Mesenchymal stem cell (in vitro differentiated cells and primary cell): ENCODE measurements around the gene C14orf132.
A peak's percentile ranks its signal among the peaks of the same experiment; 100 is the strongest.

Source experiments
- DNase-seq: peaks from one replicate; pipeline ENCODE4 v3.0.0-alpha.2; 2013
- H2AFZ ChIP-seq: one replicate; pipeline ENCODE4 v1.6.1; 2013; ENCODE audit warnings: low read depth, mild to moderate bottlenecking, control low read depth, inconsistent platforms, low read length, moderate library complexity
- H2AK5ac ChIP-seq: 2 replicates; pipeline ENCODE4 v1.6.1; 2013; ENCODE audit warnings: low read length, moderate library complexity, mild to moderate bottlenecking, inconsistent platforms; ENCODE audit not compliant: severe bottlenecking
- H2BK120ac ChIP-seq: one replicate; pipeline ENCODE4 v1.6.1; 2013; ENCODE audit warnings: low read depth, mild to moderate bottlenecking, inconsistent platforms, low read length, moderate library complexity
- H2BK12ac ChIP-seq, 2 experiments: one replicate each; pipeline ENCODE4 v1.6.1; 2013; ENCODE audit warnings: inconsistent platforms in 2 of 2, low read length in 2 of 2, mild to moderate bottlenecking in 2 of 2, moderate library complexity in 2 of 2, control low read depth in 1 of 2
- H2BK15ac ChIP-seq: one replicate; pipeline ENCODE4 v1.6.1; 2013; ENCODE audit warnings: mild to moderate bottlenecking, low read depth, inconsistent platforms; ENCODE audit not compliant: poor library complexity, severe bottlenecking
- H2BK5ac ChIP-seq: 2 replicates; pipeline ENCODE4 v1.6.1; 2013; ENCODE audit warnings: low read depth, mild to moderate bottlenecking, low read length, control low read depth, inconsistent platforms; ENCODE audit not compliant: poor library complexity, severe bottlenecking
- H3K14ac ChIP-seq, 2 experiments: one replicate each; pipeline ENCODE4 v1.6.1; 2013; ENCODE audit warnings: inconsistent platforms in 2 of 2, low read length in 2 of 2, control low read depth in 1 of 2, mild to moderate bottlenecking in 1 of 2, moderate library complexity in 1 of 2
- H3K18ac ChIP-seq, 2 experiments: one replicate each; pipeline ENCODE4 v1.6.1; 2013; ENCODE audit warnings: inconsistent platforms in 2 of 2, low read length in 2 of 2, control low read depth in 1 of 2, low read depth in 1 of 2, mild to moderate bottlenecking in 1 of 2
- H3K23ac ChIP-seq, 2 experiments: one replicate each; pipeline ENCODE4 v1.6.1; 2013; ENCODE audit warnings: inconsistent platforms in 2 of 2, low read length in 2 of 2, mild to moderate bottlenecking in 2 of 2, moderate library complexity in 2 of 2, control low read depth in 1 of 2
- H3K27ac ChIP-seq: 2 replicates; pipeline ENCODE4 v1.5.1; 2013; ENCODE audit warnings: mild to moderate bottlenecking, moderate library complexity, low read length, control low read depth, inconsistent platforms; ENCODE audit not compliant: poor library complexity, severe bottlenecking
- H3K27me3 ChIP-seq, 2 experiments: 2 replicates each; pipeline versions ENCODE4 v1.6.1 to v1.7.0; 2013; ENCODE audit warnings: low read length in 2 of 2, mild to moderate bottlenecking in 2 of 2, moderate library complexity in 2 of 2, control low read depth in 1 of 2, inconsistent platforms in 1 of 2; ENCODE audit not compliant: control insufficient read depth in 1 of 2, insufficient read depth in 1 of 2
- H3K36me3 ChIP-seq, 2 experiments: 2 replicates each; pipeline versions ENCODE4 v1.6.1 to v1.7.0; 2013; ENCODE audit warnings: low read length in 2 of 2, control low read depth in 1 of 2, inconsistent platforms in 1 of 2, low read depth in 1 of 2, mild to moderate bottlenecking in 1 of 2; ENCODE audit not compliant: insufficient read depth in 2 of 2, control insufficient read depth in 1 of 2
- H3K4ac ChIP-seq, 2 experiments: one replicate each; pipeline ENCODE4 v1.6.1; 2013; ENCODE audit warnings: inconsistent platforms in 2 of 2, low read length in 2 of 2, mild to moderate bottlenecking in 2 of 2, moderate library complexity in 2 of 2, control low read depth in 1 of 2, low read depth in 1 of 2
- H3K4me1 ChIP-seq: 2 replicates; pipeline ENCODE4 v1.6.1; 2013; ENCODE audit warnings: low read depth, low read length, control low read depth; ENCODE audit not compliant: control insufficient read depth, insufficient read depth
- H3K4me2 ChIP-seq: 2 replicates; pipeline ENCODE4 v1.6.1; 2013; ENCODE audit warnings: low read length, mild to moderate bottlenecking, inconsistent platforms; ENCODE audit not compliant: poor library complexity, severe bottlenecking
- H3K4me3 ChIP-seq, 2 experiments: 2 replicates each; pipeline versions ENCODE4 v1.5.1 to v1.7.0; 2013; ENCODE audit warnings: low read length in 2 of 2, mild to moderate bottlenecking in 2 of 2, control low read depth in 1 of 2, low read depth in 1 of 2; ENCODE audit not compliant: insufficient read depth in 1 of 2
- H3K79me1 ChIP-seq: replicated peaks from 2 replicates; pipeline ENCODE4 v1.6.1; 2013; ENCODE audit warnings: mild to moderate bottlenecking, control low read depth, low read length, inconsistent platforms; ENCODE audit not compliant: poor library complexity, severe bottlenecking
- H3K9ac ChIP-seq: 2 replicates; pipeline ENCODE4 v1.7.0; 2013; ENCODE audit warnings: mild to moderate bottlenecking, low read length, moderate library complexity
- H3K9me3 ChIP-seq: 2 replicates; pipeline ENCODE4 v1.7.0; 2013; ENCODE audit warnings: mild to moderate bottlenecking, low read length; ENCODE audit not compliant: control insufficient read depth
- H4K8ac ChIP-seq: one replicate; pipeline ENCODE4 v1.6.1; 2013; ENCODE audit warnings: inconsistent platforms, mild to moderate bottlenecking, low read length, moderate library complexity
- H4K91ac ChIP-seq: one replicate; pipeline ENCODE4 v1.6.1; 2013; ENCODE audit warnings: mild to moderate bottlenecking, low read length, inconsistent platforms
- WGBS: methylation state at CpG from one replicate; pipeline ENCODE4 v1.1.7; 2013; ENCODE audit warnings: mixed read lengths; 5-methylcytosine and 5-hydroxymethylcytosine counted together

C14orf132 gene

DNA sequence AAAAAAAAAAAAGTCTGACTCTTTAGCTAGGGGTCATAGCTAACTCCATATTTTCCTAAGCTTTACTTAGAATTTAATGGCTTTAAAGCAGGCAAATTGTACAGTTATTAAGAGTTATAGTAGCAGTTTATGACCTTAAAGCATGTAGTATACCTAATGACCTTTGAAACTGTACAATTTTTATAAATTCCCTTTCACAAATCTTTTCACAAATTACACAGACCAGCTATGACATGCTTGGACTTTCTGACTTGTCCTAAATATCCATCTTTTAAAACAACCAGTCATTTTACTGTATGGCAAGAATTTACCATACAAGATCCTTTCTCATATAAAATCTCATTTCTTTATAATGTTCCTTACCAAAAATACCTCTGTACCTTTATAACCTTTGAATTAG lies 74.8 kb downstream of the C14orf132 start:
- Histone ChIP-seq H2BK15ac (no peak overlapping the region), H2AFZ (no peak overlapping the region), H3K79me1 (no peaks in the 10 kb centered on the region), H3K18ac (no peak overlapping the region), H2BK12ac (no peak overlapping the region), H3K27me3 (no peaks in the 10 kb centered on the region), H3K23ac (no peak overlapping the region), H3K4me1 (peaks cover 6% of the 10 kb centered on the region), H3K14ac (no peak overlapping the region), H3K4ac (no peak overlapping the region), H2BK120ac (no peak overlapping the region), H2AK5ac (no peak overlapping the region), H2BK5ac (no peak overlapping the region), H3K36me3 (no peaks in the 10 kb centered on the region), H3K9ac (no peak overlapping the region), H3K4me3 (no peak overlapping the region), H3K9me3 (peaks cover 15% of the 10 kb centered on the region), H3K4me2 (no peak overlapping the region), H4K91ac (no peak overlapping the region), H3K27ac (no peak overlapping the region), H4K8ac (no peak overlapping the region)
- no peak for DNase-seq

- Histone ChIP-seq H3K36me3 (no peaks in the 10 kb centered on the region), H2AK5ac (no peak overlapping the region), H3K4ac (no peak overlapping the region), H4K8ac (no peak overlapping the region), H3K4me2 (no peak overlapping the region), H2AFZ (no peak overlapping the region), H2BK5ac (no peak overlapping the region), H2BK15ac (no peak overlapping the region), H2BK120ac (no peak overlapping the region), H3K9me3 (peaks cover 15% of the 10 kb centered on the region), H3K9ac (peak overlapping the region; percentile 38), H3K4me3 (no peak overlapping the region), H3K23ac (no peak overlapping the region), H3K27me3 (no peaks in the 10 kb centered on the region), H3K4me1 (peaks cover 6% of the 10 kb centered on the region), H3K79me1 (no peaks in the 10 kb centered on the region), H3K18ac (no peak overlapping the region), H3K14ac (no peak overlapping the region), H4K91ac (no peak overlapping the region), H3K27ac (no peak overlapping the region), H2BK12ac (peak overlapping the region; percentile 38 to 82)
- no peak for DNase-seq
- 84% methylated on average over 7 of the region's 7 CpGs for WGBS
Observed at GRCh38 chr14:96117101-96117897, 78.1 kb downstream of the C14orf132 start.

DNA sequence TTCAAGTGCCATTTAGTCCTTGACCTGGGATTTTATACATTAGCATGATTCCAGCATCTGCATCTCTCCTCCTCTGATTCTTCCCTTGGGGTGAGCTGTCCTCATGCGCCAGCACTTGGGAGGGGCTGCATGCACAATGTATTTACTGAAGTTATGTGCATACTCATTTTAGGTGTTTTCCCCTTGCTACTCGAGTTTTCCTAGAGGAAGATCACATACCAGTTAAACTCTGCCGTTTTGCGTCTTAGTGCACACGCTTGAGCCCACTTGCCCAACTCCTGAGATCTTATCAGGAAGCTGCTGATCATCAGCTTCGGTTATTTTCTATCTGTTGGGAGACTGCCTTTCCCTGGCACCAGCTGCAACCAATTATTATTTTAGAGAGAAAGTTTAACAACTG lies 78.8 kb downstream of the C14orf132 start:
- no peaks in the 10 kb centered on the region for H3K79me1 ChIP-seq
- H3K18ac ChIP-seq = no peak overlapping the region
- peak overlapping the region; percentile 36 for H2BK15ac ChIP-seq
- no peaks in the 10 kb centered on the region for H3K36me3 ChIP-seq
- H4K91ac ChIP-seq = no peak overlapping the region
- H3K9me3 ChIP-seq = peaks cover 15% of the 10 kb centered on the region
- H2BK120ac ChIP-seq = no peak overlapping the region
- no peak overlapping the region for H3K4me2 ChIP-seq
- H3K14ac ChIP-seq = no peak overlapping the region
- no peak overlapping the region for H4K8ac ChIP-seq
- H2BK5ac ChIP-seq = no peak overlapping the region
- H3K4me3 ChIP-seq = peak overlapping the region in 1 of 2 experiments; percentile 13
- H3K4ac ChIP-seq = no peak overlapping the region
- H3K9ac ChIP-seq = peak overlapping the region; percentile 38
- no peak overlapping the region for H2AK5ac ChIP-seq
- peak overlapping the region in 1 of 2 experiments; percentile 52 for H2BK12ac ChIP-seq
- peaks cover 8% of the 10 kb centered on the region for H3K4me1 ChIP-seq
- DNase-seq = no peak
- H3K23ac ChIP-seq = no peak overlapping the region
- H3K27me3 ChIP-seq = no peaks in the 10 kb centered on the region
- 91% methylated on average over 6 of the region's 6 CpGs for WGBS
- H2AFZ ChIP-seq = no peak overlapping the region
- H3K27ac ChIP-seq = no peak overlapping the region

DNA sequence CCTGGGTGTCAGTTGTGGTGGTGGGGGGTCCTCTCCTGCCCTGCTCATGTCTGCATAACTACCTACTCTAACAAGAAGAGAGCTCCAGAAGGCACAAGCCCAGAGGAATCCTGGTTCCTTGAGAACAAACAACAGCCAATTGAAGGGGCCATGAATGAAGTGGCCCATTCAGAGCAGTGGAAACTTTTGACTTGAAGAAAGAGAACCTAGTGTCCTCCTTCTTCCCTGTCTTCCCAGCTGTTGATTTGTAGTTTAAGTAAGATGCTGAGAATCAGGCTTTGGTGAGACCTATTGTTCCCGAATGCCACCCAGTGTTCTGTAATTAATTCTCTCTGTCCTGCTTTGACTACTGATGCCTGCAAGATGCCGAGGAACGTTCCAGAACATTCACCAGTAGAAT lies 79.2 kb downstream of the C14orf132 start:
- WGBS = 92% methylated on average over 3 of the region's 3 CpGs
- H3K79me1 ChIP-seq = no peaks in the 10 kb centered on the region
- H3K36me3 ChIP-seq = no peaks in the 10 kb centered on the region
- no peak overlapping the region for H4K91ac ChIP-seq
- no peak overlapping the region for H3K27ac ChIP-seq
- no peak for DNase-seq
- H3K9ac ChIP-seq = no peak overlapping the region
- H3K9me3 ChIP-seq = peaks cover 11% of the 10 kb centered on the region
- H3K4me2 ChIP-seq = no peak overlapping the region
- H2BK15ac ChIP-seq = peak overlapping the region; percentile 36
- H3K27me3 ChIP-seq = no peaks in the 10 kb centered on the region
- H2AFZ ChIP-seq = no peak overlapping the region
- H3K4me1 ChIP-seq = peaks cover 8% of the 10 kb centered on the region
- no peak overlapping the region for H3K23ac ChIP-seq
- no peak overlapping the region for H2AK5ac ChIP-seq
- H3K4me3 ChIP-seq = no peak overlapping the region
- H2BK120ac ChIP-seq = no peak overlapping the region
- no peak overlapping the region for H2BK5ac ChIP-seq
- H3K14ac ChIP-seq = no peak overlapping the region
- no peak overlapping the region for H4K8ac ChIP-seq
- H2BK12ac ChIP-seq = no peak overlapping the region
- no peak overlapping the region for H3K18ac ChIP-seq
- no peak overlapping the region for H3K4ac ChIP-seq
